Measurements from ENCODE around the gene SLC1A7.

The SLC1A7 gene

DNA sequence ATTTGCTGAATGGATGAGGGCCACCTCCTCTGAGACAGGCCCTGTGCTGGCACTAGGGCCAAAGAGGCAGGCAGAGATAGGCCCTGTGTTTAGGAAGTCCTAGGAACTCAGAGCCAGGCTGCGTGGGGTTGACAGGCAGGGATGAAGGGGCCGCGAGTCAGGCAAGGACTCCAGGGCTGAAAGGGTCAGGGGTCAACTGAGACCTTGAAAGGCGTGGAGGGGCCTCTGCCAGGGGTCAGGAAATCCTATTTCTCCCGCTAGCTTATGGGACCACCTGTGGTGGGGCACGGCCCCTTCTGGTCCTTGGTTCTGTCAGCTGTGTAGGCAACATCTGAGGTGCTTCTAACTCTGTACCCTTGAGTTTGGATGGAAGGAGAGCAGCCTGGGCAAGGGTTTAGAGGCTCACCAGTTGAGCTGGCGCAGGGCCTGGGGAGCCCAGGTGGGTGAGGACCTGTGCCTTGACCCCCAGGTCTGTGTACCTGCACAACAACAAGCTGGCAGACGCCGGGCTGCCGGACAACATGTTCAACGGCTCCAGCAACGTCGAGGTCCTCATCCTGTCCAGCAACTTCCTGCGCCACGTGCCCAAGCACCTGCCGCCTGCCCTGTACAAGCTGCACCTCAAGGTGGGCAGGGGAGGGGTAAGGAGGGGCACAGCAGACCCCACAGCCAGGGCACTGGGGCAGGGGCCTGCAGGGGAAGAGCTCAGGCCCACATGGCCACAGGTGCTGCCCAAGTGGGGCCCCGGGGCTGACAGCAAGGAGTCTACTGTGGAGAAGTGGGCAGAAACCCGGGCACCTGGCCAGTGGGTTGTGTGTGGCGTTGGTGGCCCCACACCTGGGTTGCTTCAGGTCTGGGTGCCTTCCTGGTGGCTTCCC, 65.5 kb downstream of the SLC1A7 start:
- Histone ChIP-seq H3K4me3 (ENCODE audit: insufficient read depth, low read depth, low read length) (no peak overlapping the region), H3K4me1 (ENCODE audit: control insufficient read depth, insufficient read depth, low read length) (peaks cover 18% of the 10 kb centered on the region), H3K27ac (ENCODE audit: insufficient read depth, low read depth, low read length, poor library complexity, severe bottlenecking) (no peak overlapping the region), H3K36me3 (ENCODE audit: control insufficient read depth, insufficient read depth, low read length) (no peaks in the 10 kb centered on the region), H3K9me3 (ENCODE audit: control insufficient read depth, low read length) (no peaks in the 10 kb centered on the region), H3K27me3 (ENCODE audit: control insufficient read depth, insufficient read depth, low read length, poor library complexity, severe bottlenecking) (no peaks in the 10 kb centered on the region)
- 82 to 87% methylated on average over 19 of the region's 19 CpGs for WGBS, 2 experiments

DNA sequence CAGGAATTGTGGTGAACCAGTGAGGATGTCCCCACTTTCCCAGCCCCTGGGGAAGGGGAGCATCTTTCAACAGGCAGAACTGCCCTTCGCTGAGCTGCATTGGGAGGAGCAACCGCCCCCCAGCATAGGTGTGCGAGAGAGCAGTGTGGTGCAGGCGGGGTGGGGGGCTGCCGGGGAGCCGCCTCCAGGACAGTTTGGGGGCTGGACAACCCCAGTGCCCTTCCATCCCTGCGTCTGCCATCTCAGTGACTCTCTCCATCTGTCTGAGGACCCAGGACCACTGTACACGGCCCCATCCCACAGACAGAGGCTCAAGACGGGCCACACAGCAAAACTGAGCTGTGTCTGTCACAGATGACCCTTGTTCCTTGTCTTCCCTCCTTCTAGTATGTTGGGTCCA, 66.3 kb downstream of the SLC1A7 start:
- H3K4me1 ChIP-seq (ENCODE audit: control insufficient read depth, insufficient read depth, low read length), result peaks cover 15% of the 10 kb centered on the region
- no peak overlapping the region for H3K27ac ChIP-seq (ENCODE audit: insufficient read depth, low read depth, low read length, poor library complexity, severe bottlenecking)
- 96 to 98% methylated on average over 9 of the region's 9 CpGs for WGBS, 2 experiments
- H3K36me3 ChIP-seq (ENCODE audit: control insufficient read depth, insufficient read depth, low read length), result no peaks in the 10 kb centered on the region
- H3K4me3 ChIP-seq (ENCODE audit: insufficient read depth, low read depth, low read length), result no peak overlapping the region
- H3K27me3 ChIP-seq (ENCODE audit: control insufficient read depth, insufficient read depth, low read length, poor library complexity, severe bottlenecking), result no peaks in the 10 kb centered on the region
- no peaks in the 10 kb centered on the region for H3K9me3 ChIP-seq (ENCODE audit: control insufficient read depth, low read length)

DNA sequence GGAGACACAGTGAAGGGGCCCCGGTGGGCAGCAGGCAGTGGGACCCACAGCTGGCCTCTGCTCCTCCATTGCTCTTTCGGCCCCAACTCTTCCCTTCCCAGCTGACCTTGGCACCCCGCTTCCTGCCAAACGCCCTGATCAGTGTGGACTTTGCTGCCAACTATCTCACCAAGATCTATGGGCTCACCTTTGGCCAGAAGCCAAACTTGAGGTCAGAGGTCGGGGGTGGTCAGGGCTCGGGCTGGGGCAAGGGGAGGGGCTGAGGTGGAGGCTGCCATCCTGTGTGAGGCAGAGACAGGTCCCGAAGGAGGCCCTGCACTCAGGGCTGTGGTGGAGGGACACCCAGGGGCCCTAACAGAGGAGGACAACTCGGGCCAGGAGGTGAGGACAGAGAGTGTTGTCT, 66.7 kb downstream of the SLC1A7 start:
- Histone ChIP-seq H3K9me3 (ENCODE audit: control insufficient read depth, low read length) (no peaks in the 10 kb centered on the region), H3K4me3 (ENCODE audit: insufficient read depth, low read depth, low read length) (no peak overlapping the region), H3K27ac (ENCODE audit: insufficient read depth, low read depth, low read length, poor library complexity, severe bottlenecking) (no peak overlapping the region), H3K36me3 (ENCODE audit: control insufficient read depth, insufficient read depth, low read length) (no peaks in the 10 kb centered on the region), H3K4me1 (ENCODE audit: control insufficient read depth, insufficient read depth, low read length) (peaks cover 15% of the 10 kb centered on the region), H3K27me3 (ENCODE audit: control insufficient read depth, insufficient read depth, low read length, poor library complexity, severe bottlenecking) (no peaks in the 10 kb centered on the region)
- WGBS, 2 experiments, result 91 to 92% methylated on average over 8 of the region's 8 CpGs

DNA sequence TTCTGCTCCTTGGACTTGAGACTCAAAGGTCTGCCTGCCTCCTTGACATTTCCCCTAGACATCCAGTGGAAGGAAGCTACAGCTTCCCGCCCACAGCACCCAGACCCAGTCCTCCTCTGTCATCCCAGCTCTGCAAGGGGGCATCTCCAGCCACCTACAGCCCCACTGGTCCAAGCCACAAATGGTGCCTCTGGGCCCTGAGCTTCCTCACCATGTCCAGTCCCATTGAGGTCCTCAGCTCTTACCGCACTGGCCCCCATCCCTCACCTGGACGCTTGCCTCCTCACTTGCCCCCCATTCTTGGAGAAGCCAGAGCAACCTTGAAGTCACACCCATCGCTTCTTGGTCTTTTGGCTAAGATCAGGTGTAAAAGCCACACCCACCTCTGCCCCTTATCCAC, 67.2 kb downstream of the SLC1A7 start:
- Histone ChIP-seq H3K4me1 (ENCODE audit: control insufficient read depth, insufficient read depth, low read length) (peaks cover 15% of the 10 kb centered on the region), H3K27me3 (ENCODE audit: control insufficient read depth, insufficient read depth, low read length, poor library complexity, severe bottlenecking) (no peaks in the 10 kb centered on the region), H3K36me3 (ENCODE audit: control insufficient read depth, insufficient read depth, low read length) (no peaks in the 10 kb centered on the region), H3K4me3 (ENCODE audit: insufficient read depth, low read depth, low read length) (no peak overlapping the region), H3K27ac (ENCODE audit: insufficient read depth, low read depth, low read length, poor library complexity, severe bottlenecking) (no peak overlapping the region), H3K9me3 (ENCODE audit: control insufficient read depth, low read length) (no peaks in the 10 kb centered on the region)
- WGBS, 2 experiments, result 93 to 98% methylated on average over 4 of the region's 4 CpGs

DNA sequence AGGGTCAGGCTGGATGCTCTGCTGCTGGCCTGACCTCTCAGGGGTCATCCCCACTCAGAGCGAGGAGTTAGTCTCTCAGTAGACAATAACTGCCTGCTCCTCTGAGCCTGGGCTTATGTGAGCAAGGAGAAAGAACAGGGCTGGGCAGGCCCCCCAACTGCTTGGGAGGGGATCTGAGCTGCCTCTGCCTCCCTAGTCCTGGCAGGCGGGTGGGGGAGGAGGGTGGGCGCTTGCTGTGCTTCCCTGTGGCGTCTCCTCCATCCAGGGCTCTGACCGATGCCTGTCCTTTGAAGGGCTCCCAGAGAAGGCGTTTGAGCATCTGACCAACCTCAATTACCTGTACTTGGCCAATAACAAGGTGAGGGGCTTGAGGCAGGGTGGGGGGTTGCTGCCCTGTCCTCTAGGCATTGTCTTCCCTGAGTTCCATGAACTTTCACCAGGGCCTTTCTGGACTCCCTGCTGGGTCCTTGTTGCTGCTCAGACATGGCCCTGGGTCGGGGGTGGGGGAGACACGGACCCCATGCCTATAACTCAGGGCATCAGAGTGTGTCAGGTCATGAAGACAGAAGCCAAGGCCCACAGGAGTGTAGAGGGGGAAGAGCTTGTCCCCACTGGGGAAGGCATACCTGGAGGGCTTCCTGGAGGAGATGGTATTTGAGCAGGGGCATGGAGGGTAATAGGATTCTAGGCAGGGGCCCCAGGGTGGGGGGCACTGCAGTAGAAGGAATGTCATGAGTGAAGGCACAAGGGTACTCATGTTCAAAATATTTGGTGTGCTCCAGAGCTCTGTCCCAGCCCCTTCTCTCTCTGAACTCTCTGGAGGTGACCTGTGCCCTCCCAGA, 67.9 kb downstream of the SLC1A7 start:
- Histone ChIP-seq H3K36me3 (ENCODE audit: control insufficient read depth, insufficient read depth, low read length) (no peaks in the 10 kb centered on the region), H3K4me1 (ENCODE audit: control insufficient read depth, insufficient read depth, low read length) (peaks cover 15% of the 10 kb centered on the region), H3K4me3 (ENCODE audit: insufficient read depth, low read depth, low read length) (no peak overlapping the region), H3K9me3 (ENCODE audit: control insufficient read depth, low read length) (no peaks in the 10 kb centered on the region), H3K27ac (ENCODE audit: insufficient read depth, low read depth, low read length, poor library complexity, severe bottlenecking) (no peak overlapping the region), H3K27me3 (ENCODE audit: control insufficient read depth, insufficient read depth, low read length, poor library complexity, severe bottlenecking) (no peaks in the 10 kb centered on the region)
- 85% methylated on average over 8 of the region's 8 CpGs for WGBS, 2 experiments

DNA sequence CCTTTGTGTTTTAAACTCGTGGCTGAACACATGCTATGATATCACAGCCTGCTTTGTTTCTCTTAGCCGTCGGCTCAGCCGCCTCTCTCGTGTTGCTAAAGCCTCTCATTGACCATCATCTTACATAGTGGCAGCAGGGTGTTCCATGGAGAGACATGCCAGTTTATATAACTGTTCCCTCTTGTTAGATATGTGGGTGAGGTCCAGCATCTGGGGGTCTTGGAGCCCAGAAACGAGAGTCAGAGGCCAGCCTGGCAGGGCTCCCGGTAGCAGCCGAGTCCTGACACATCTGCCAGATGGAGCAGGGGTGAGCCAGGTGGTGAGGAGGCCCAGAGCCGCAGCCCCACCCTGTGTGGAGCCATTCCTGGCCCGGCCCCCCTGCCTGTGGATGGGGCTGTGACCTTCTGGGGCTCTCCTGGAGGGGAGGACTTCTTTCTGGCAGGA, 68.5 kb downstream of the SLC1A7 start:
- WGBS, 2 experiments, result 89 to 91% methylated on average over 10 of the region's 10 CpGs
- Histone ChIP-seq H3K4me3 (ENCODE audit: insufficient read depth, low read depth, low read length) (no peak overlapping the region), H3K27ac (ENCODE audit: insufficient read depth, low read depth, low read length, poor library complexity, severe bottlenecking) (peak overlapping the region; percentile 18), H3K36me3 (ENCODE audit: control insufficient read depth, insufficient read depth, low read length) (no peaks in the 10 kb centered on the region), H3K9me3 (ENCODE audit: control insufficient read depth, low read length) (no peaks in the 10 kb centered on the region), H3K4me1 (ENCODE audit: control insufficient read depth, insufficient read depth, low read length) (peaks cover 15% of the 10 kb centered on the region), H3K27me3 (ENCODE audit: control insufficient read depth, insufficient read depth, low read length, poor library complexity, severe bottlenecking) (no peaks in the 10 kb centered on the region)

DNA sequence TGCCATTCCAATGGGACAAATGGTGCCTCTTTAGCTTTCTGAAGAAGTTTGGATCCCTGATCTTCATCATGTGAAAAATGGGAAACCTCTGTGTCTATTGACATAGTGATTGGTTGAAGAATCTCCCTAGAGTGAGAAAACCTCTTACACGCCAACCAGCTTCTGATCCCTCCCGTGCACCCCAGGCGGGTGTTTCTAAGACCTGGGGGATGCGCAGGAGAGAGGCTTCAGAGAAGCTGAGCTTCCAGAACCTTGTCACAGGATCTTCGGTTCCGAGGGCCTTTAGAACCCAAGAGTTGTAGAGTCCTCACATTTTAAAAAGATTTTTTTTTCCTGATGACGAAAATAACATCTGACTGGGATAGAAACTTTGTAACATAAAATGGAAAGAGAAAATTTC, 69.2 kb downstream of the SLC1A7 start:
- Histone ChIP-seq H3K9me3 (ENCODE audit: control insufficient read depth, low read length) (no peaks in the 10 kb centered on the region), H3K27ac (ENCODE audit: insufficient read depth, low read depth, low read length, poor library complexity, severe bottlenecking) (no peak overlapping the region), H3K36me3 (ENCODE audit: control insufficient read depth, insufficient read depth, low read length) (no peaks in the 10 kb centered on the region), H3K27me3 (ENCODE audit: control insufficient read depth, insufficient read depth, low read length, poor library complexity, severe bottlenecking) (no peaks in the 10 kb centered on the region), H3K4me1 (ENCODE audit: control insufficient read depth, insufficient read depth, low read length) (peaks cover 15% of the 10 kb centered on the region), H3K4me3 (ENCODE audit: insufficient read depth, low read depth, low read length) (no peak overlapping the region)
- 97% methylated on average over 7 of the region's 7 CpGs for WGBS, 2 experiments

DNA sequence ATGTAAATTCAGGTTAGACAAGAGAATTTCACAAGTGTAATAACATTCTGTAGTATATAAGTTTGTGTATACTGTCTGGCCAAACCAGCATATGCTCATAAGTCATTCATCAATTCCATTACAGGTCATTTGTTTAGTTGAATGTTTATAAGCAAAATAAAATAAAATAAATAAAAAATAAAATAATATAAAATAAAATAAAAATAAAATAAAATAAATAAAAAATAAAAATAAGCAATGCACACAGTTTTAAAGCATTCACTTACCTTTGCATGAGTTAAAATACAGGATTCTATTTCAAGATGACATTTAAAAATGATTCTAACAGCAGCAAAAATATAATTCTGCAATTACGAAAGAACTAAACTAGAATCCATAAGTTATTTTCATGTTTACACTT, 70.5 kb downstream of the SLC1A7 start:
- Histone ChIP-seq H3K27me3 (ENCODE audit: control insufficient read depth, insufficient read depth, low read length, poor library complexity, severe bottlenecking) (no peaks in the 10 kb centered on the region), H3K4me1 (ENCODE audit: control insufficient read depth, insufficient read depth, low read length) (peaks cover 13% of the 10 kb centered on the region), H3K4me3 (ENCODE audit: insufficient read depth, low read depth, low read length) (no peak overlapping the region), H3K36me3 (ENCODE audit: control insufficient read depth, insufficient read depth, low read length) (no peaks in the 10 kb centered on the region), H3K9me3 (ENCODE audit: control insufficient read depth, low read length) (no peaks in the 10 kb centered on the region), H3K27ac (ENCODE audit: insufficient read depth, low read depth, low read length, poor library complexity, severe bottlenecking) (no peak overlapping the region)
- WGBS, 2 experiments, result no CpG with 5 or more reads among the region's 1 CpG

DNA sequence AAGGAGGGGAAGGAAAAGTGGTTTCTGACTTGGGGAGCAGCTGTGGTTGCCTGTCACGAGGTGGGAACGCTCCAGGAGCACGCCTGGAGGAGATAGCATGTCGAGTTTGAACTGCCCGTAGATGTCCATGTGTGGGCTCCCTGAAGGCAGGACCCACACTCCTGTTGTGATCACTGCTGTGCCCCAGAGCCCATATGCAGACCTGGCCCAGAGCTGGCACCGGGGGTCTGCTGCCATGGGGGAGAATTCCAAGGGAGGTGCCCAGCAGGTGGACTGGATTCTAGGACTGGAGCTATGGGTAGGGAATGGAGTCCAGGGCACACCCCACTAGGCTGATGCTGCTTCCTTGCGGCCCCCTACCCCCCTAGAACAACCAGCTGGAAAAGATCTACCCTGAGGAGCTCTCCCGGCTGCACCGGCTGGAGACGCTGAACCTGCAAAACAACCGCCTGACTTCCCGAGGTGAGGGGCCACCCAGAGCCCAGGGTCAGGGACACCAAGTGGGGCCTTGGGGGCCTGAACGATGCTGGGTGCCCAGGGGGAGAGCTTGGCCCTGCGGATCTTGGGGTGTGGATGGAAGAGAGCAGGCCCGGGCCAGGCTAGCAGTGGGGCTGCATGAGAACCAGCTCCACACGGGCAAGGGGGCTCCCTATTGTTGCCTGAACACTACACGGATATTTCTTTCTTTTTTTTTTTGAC, 71.1 kb downstream of the SLC1A7 start:
- 85 to 90% methylated on average over 17 of the region's 17 CpGs for WGBS, 2 experiments
- H3K27ac ChIP-seq (ENCODE audit: insufficient read depth, low read depth, low read length, poor library complexity, severe bottlenecking), result no peak overlapping the region
- no peaks in the 10 kb centered on the region for H3K27me3 ChIP-seq (ENCODE audit: control insufficient read depth, insufficient read depth, low read length, poor library complexity, severe bottlenecking)
- peaks cover 12% of the 10 kb centered on the region for H3K4me1 ChIP-seq (ENCODE audit: control insufficient read depth, insufficient read depth, low read length)
- no peak overlapping the region for H3K4me3 ChIP-seq (ENCODE audit: insufficient read depth, low read depth, low read length)
- no peaks in the 10 kb centered on the region for H3K9me3 ChIP-seq (ENCODE audit: control insufficient read depth, low read length)
- no peaks in the 10 kb centered on the region for H3K36me3 ChIP-seq (ENCODE audit: control insufficient read depth, insufficient read depth, low read length)

DNA sequence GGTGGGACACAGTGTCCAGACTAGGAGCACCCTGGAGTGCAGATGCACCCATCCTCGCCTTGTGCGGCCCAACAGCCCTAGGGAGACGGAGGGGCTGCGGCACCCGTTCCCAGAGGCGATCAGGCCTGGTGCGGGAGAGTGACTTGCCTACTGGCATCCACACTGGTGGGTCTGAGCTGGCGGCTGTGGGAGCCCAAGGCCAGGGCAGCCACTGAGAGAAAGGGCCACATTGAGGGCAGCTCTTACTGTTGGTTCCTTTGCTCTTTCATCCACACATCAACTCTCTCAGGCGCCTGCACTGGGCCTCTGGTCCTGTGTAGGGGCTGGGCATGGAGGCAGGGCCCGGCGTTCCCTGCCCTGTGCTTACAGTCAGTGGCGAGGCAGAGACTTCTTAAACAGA, 71.8 kb downstream of the SLC1A7 start:
- no peaks in the 10 kb centered on the region for H3K36me3 ChIP-seq (ENCODE audit: control insufficient read depth, insufficient read depth, low read length)
- H3K4me3 ChIP-seq (ENCODE audit: insufficient read depth, low read depth, low read length), result no peak overlapping the region
- no peak overlapping the region for H3K27ac ChIP-seq (ENCODE audit: insufficient read depth, low read depth, low read length, poor library complexity, severe bottlenecking)
- no peaks in the 10 kb centered on the region for H3K27me3 ChIP-seq (ENCODE audit: control insufficient read depth, insufficient read depth, low read length, poor library complexity, severe bottlenecking)
- H3K4me1 ChIP-seq (ENCODE audit: control insufficient read depth, insufficient read depth, low read length), result peaks cover 12% of the 10 kb centered on the region
- no peaks in the 10 kb centered on the region for H3K9me3 ChIP-seq (ENCODE audit: control insufficient read depth, low read length)
- 94 to 95% methylated on average over 12 of the region's 12 CpGs for WGBS, 2 experiments

All from ectodermal cell (in vitro differentiated cells).